Bronchial epithelial cell (primary cell): ENCODE results near the gene SOCS4. TPM values are rescaled to one million over a fixed set of nuclear protein-coding genes. Genes with fewer than 3 reads are reported as not detected.
"Not testable (repeated sequence)": the region's sequence is repeated elsewhere in the genome, so short reads cannot be mapped to it uniquely, and the experiment has no call there.

Experiments
- DNase-seq: peaks from one replicate; pipeline ENCODE4 v3.0.0-alpha.2; 2010; ENCODE audit warnings: low read depth
- FAIRE-seq: peaks from 2 replicates; lab custom pipeline; 2011; peaks lifted over from hg19 to GRCh38; lab: Jason Lieb, UNC
- H3K27me3 ChIP-seq: 2 replicates; pipeline ENCODE4 v1.5.1; 2011; ENCODE audit warnings: low read length; ENCODE audit not compliant: control insufficient read depth, insufficient read depth
- H3K36me3 ChIP-seq: 2 replicates; pipeline ENCODE4 v1.5.1; 2011; ENCODE audit warnings: low read length; ENCODE audit not compliant: control insufficient read depth, insufficient read depth
- H3K4me3 ChIP-seq: 2 replicates; pipeline ENCODE4 v1.5.1; 2011; ENCODE audit warnings: mild to moderate bottlenecking, low read depth, low read length, control low read depth
- total RNA-seq: library from RNA; depleted of rRNA; stranded (reverse); fragments of >200 nt; gene quantifications from 2 replicates; pipeline ENCODE4 v1.2.1, GENCODE V29; 2014
- TF ChIP-seq, protein P1 (sequence below): IDR thresholded peaks from 2 replicates; pipeline ENCODE4 v1.5.1; 2011; ENCODE audit warnings: mild to moderate bottlenecking, moderate library complexity, low read length, control low read depth, inconsistent platforms; ENCODE audit not compliant: insufficient read depth, severe bottlenecking

Gene SOCS4
- total RNA-seq, 1 donor from 2014 or later: 10.0 TPM

DNA sequence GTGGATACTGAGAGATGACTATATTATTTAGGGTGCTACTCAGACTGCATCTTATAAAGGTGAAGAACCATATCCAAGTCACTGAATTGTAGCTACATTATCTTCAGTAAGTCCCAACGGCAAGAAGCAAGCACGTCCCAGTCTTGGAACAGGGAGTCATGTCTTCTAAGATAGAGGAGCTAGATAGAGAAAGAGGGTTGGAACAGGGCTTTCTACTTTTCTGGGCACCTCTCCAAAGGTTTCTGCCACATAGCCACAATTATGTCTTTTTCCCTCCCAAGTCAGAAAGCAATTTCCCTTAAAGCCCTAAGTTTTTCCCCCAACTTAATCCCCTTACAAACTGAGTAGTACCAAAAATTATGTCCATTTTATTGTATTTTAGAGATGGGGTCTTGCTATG lies 46.8 kb downstream of the SOCS4 start:
- DNase-seq (no peak), FAIRE-seq (no peak)
- no peak overlapping the region for H3K4me3 ChIP-seq

GRCh38 chr14:55074662-55075061 lies 47.6 kb downstream of the SOCS4 start:
- Histone ChIP-seq H3K27me3 (no peaks in the 10 kb centered on the region), H3K36me3 (no peaks in the 10 kb centered on the region), H3K4me3 (no peak overlapping the region)
- no peak for DNase-seq
- FAIRE-seq: no peak
- TF ChIP-seq, protein P1, sequence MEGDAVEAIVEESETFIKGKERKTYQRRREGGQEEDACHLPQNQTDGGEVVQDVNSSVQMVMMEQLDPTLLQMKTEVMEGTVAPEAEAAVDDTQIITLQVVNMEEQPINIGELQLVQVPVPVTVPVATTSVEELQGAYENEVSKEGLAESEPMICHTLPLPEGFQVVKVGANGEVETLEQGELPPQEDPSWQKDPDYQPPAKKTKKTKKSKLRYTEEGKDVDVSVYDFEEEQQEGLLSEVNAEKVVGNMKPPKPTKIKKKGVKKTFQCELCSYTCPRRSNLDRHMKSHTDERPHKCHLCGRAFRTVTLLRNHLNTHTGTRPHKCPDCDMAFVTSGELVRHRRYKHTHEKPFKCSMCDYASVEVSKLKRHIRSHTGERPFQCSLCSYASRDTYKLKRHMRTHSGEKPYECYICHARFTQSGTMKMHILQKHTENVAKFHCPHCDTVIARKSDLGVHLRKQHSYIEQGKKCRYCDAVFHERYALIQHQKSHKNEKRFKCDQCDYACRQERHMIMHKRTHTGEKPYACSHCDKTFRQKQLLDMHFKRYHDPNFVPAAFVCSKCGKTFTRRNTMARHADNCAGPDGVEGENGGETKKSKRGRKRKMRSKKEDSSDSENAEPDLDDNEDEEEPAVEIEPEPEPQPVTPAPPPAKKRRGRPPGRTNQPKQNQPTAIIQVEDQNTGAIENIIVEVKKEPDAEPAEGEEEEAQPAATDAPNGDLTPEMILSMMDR: no peak

More for the DNA sequence above, 46.8 kb downstream of the SOCS4 start:
- Histone ChIP-seq H3K27me3 (no peaks in the 10 kb centered on the region), H3K36me3 (no peaks in the 10 kb centered on the region)
- TF ChIP-seq, protein P1: no peak

- FAIRE-seq: no peak
- no peak for DNase-seq
- H3K36me3 ChIP-seq: no peaks in the 10 kb centered on the region
- TF ChIP-seq, protein P1: no peak
- H3K4me3 ChIP-seq: no peak overlapping the region
- no peaks in the 10 kb centered on the region for H3K27me3 ChIP-seq
These were observed 48.7 kb downstream of the SOCS4 start for GRCh38 chr14:55075628-55076175.

GRCh38 chr14:55077170-55078151 lies 50.4 kb downstream of the SOCS4 start:
- DNase-seq: peak; percentile 91

DNA sequence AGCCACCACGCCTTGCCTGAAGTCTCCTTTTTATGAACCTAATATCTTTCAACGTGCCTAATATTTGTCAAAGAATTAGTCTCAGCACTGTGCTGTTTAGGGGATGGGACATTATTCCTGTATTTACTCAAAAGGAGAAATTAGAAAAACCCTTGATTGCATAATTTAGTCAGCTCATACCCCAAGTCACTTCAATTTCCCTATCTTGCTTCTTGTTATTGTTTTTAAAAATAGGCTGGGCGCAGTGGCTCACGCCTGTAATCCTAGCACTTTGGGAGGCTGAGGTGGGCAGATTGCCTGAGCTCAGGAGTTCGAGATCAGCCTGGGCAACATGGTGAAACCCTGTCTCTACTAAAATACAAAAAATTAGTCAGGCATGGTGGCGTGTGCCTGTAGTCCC lies 52.9 kb downstream of the SOCS4 start:
- not testable (repeated sequence) for H3K27me3 ChIP-seq, DNase-seq, H3K36me3 ChIP-seq, FAIRE-seq, H3K4me3 ChIP-seq

More at GRCh38 chr14:55077170-55078151, 50.4 kb downstream of the SOCS4 start:
- H3K4me3 ChIP-seq: no peak overlapping the region
- H3K27me3 ChIP-seq: no peaks in the 10 kb centered on the region
- TF ChIP-seq, protein P1: no peak
- H3K36me3 ChIP-seq: no peaks in the 10 kb centered on the region
- FAIRE-seq: no peak

DNA sequence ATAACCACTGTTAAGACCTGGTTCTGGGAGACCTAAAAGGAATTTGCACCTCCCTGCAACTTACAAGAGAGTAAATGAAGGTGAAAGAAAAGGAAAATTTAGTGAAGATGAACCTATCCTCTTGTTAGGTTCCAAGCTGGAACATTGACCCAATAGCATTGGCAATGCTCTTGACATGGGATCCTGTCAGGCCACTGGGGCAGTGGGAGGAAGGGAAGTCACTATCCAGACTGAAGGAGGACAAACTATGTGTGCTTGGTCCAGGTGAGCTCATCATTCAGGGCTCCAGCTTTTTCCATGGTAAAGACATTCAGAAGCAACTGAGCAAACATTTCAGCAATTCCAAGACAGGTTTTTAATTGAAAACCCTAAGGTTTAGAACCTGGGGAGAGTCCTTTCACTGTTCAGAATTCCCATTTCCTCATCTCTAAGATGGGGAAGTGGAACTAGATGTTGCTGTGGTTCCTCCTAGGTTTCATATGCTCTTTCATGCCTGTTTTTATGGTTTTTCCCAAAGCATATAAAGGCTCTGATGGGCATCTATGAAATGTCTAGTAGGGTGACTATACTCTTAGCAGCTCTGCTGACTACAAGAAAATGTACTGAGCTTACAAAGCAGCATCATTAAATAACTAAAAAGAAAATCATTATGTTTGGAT lies 57.5 kb downstream of the SOCS4 start:
- TF ChIP-seq, protein P1: no peak
- Histone ChIP-seq H3K27me3 (no peaks in the 10 kb centered on the region), H3K4me3 (no peak overlapping the region), H3K36me3 (no peaks in the 10 kb centered on the region)
- no peak for FAIRE-seq
- DNase-seq: no peak
